ENCODE results near the gene GMDS.

Gene GMDS

DNA sequence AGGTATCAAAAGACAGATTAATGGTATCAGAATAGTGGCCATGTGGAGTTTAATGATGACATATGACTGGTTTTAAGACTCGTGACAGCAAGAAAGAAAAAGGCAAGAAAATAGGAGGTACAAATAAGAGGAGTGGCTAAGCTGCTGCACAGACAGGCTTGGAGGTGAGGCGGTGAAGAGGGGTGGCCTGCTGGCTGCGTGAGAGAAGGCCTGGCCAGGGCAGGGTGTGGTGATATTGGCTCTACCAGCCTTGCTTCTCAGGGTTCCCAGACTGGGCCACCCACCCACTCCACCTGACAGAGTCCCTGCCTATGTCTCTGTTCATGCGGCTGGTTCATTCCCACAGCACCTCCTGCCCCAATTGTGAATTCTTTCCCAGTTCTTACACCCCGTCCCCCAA lies 529.0 kb downstream of the GMDS start:
- TF ChIP-seq, protein P1, sequence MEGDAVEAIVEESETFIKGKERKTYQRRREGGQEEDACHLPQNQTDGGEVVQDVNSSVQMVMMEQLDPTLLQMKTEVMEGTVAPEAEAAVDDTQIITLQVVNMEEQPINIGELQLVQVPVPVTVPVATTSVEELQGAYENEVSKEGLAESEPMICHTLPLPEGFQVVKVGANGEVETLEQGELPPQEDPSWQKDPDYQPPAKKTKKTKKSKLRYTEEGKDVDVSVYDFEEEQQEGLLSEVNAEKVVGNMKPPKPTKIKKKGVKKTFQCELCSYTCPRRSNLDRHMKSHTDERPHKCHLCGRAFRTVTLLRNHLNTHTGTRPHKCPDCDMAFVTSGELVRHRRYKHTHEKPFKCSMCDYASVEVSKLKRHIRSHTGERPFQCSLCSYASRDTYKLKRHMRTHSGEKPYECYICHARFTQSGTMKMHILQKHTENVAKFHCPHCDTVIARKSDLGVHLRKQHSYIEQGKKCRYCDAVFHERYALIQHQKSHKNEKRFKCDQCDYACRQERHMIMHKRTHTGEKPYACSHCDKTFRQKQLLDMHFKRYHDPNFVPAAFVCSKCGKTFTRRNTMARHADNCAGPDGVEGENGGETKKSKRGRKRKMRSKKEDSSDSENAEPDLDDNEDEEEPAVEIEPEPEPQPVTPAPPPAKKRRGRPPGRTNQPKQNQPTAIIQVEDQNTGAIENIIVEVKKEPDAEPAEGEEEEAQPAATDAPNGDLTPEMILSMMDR (IDR thresholded peaks at IDR 0.05; ENCODE audit: borderline replicate concordance, control extremely low read depth, extremely low read depth, insufficient read depth, missing control alignments), result no peak
- in situ Hi-C loops (cut with MboI; ENCODE audit: low sequenced_read_pairs, unreplicated experiment), result no loop called here
- no peak for DNase-seq (ENCODE audit: low spot score)

DNA sequence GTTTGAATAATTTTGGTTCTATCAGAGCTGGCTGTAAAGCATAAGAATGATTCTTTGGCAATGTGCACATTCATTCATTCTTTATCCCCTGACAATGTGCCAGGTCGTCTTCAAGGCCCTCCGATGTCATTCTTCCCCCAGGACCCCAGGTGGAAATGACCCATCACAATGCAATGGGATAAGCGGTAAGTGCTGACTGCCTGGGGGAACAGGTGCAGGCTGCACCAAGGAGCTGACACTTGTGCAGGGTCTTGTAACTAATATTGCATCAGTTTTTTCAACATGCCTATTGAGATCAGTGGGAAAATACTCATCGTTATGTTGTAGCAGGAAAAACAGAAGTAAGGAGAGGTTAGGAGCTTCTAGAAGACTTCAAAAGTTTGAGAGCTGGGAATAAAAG lies 530.1 kb downstream of the GMDS start:
- TF ChIP-seq, protein P1 (IDR thresholded peaks at IDR 0.05; ENCODE audit: borderline replicate concordance, control extremely low read depth, extremely low read depth, insufficient read depth, missing control alignments), result no peak
- DNase-seq (ENCODE audit: low spot score), result no peak
- in situ Hi-C loops (cut with MboI; ENCODE audit: low sequenced_read_pairs, unreplicated experiment), result no loop called here

DNA sequence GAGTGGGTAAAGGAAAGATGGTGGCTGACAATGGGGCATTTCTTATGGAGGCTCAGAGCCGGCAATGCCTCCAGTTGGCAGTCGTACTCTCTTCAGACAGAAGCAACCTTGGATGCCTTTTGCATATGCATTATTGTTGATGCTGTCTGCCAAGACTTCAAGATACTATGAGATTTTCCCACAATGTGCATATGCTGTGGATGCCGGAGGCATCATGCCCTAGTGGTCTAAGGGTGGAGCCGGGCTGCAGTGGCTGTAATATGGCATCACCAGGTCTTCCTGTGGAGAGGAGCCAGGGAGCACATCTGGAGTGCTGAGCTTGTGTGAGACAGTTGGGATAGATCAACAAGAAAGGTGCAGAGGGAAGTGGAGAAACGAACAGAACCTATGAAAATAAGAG lies 530.8 kb downstream of the GMDS start:
- TF ChIP-seq, protein P1 (IDR thresholded peaks at IDR 0.05; ENCODE audit: borderline replicate concordance, control extremely low read depth, extremely low read depth, insufficient read depth, missing control alignments), result no peak
- DNase-seq (ENCODE audit: low spot score), result no peak
- in situ Hi-C loops (cut with MboI; ENCODE audit: low sequenced_read_pairs, unreplicated experiment), result no loop called here

DNA sequence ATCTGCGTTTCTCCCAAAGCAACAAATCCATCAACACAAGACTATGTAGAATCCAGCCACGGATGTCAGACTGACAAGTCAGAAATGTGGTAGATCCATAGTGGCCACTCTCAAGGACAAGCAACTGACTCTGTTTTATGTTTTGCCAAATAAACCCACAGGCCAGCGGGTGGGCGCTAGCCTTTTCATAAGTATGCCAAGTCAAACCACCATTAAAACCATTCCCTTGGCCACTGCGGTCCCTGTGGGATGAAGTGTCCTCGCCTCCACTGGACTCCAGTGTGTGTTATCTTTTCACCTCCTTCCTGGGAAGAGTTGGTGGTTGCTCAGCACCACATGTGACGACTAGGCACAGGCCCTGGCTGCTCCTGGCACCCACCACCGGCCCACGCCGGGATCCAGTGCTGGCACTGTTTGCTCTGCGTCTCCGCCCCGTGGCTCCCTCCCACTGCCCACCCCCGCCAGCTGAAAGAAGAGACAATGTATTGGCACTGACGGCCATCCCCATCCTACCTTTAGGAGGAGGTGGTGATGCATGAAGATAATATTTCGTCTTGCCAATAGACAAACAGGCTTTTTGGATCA lies 532.3 kb downstream of the GMDS start:
- in situ Hi-C loops (cut with MboI; ENCODE audit: low sequenced_read_pairs, unreplicated experiment), result no loop called here
- TF ChIP-seq, protein P1 (IDR thresholded peaks at IDR 0.05; ENCODE audit: borderline replicate concordance, control extremely low read depth, extremely low read depth, insufficient read depth, missing control alignments), result no peak
- DNase-seq (ENCODE audit: low spot score), result no peak

DNA sequence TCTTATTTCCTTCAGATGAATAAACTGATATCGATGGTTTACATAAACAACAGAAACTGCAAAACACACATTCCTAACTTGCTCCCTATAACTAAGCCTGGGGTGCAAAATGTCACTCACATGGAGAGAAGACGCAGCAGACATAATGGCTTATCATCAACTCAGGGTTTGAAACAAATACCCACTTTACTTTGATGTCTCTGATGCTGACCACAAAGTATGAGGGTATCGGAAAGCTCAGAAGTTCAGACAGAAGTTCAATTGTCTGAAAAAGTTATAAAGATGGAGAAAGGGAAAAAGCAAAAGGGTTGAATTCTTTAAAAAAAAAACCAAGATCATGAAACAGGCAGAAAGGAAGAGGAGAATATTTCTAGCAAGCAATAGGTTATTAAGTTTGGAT lies 533.0 kb downstream of the GMDS start:
- DNase-seq (ENCODE audit: low spot score), result no peak
- in situ Hi-C loops (cut with MboI; ENCODE audit: low sequenced_read_pairs, unreplicated experiment), result no loop called here
- TF ChIP-seq, protein P1 (IDR thresholded peaks at IDR 0.05; ENCODE audit: borderline replicate concordance, control extremely low read depth, extremely low read depth, insufficient read depth, missing control alignments), result no peak

DNA sequence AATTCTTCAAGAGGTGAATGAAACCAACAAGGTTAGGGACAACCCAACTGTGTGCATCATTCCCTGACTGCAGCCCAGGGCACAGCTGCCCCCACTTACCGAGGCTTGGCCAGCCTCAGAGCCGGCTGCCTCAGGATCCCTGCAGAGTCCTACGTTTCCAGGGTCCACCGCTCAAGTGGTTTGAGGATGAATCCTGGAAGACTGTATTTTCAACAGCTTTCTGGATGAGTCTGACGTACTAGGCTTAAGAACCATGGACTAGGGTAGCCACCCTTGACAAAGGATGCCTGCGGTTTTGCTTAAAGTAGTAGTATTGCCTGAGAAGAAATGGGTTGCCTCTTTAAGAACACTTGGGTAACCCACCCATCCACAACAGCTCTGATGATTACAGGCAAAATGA lies 534.3 kb downstream of the GMDS start:
- DNase-seq (ENCODE audit: low spot score), result no peak
- TF ChIP-seq, protein P1 (IDR thresholded peaks at IDR 0.05; ENCODE audit: borderline replicate concordance, control extremely low read depth, extremely low read depth, insufficient read depth, missing control alignments), result no peak
- in situ Hi-C loops (cut with MboI; ENCODE audit: low sequenced_read_pairs, unreplicated experiment), result no loop called here

Data from GM13976 (cell line).